ENCODE measurements around the gene MTNR1B.

GRCh38 chr11:93013646-93014045, 44.2 kb downstream of the MTNR1B start:
- TF ChIP-seq CTCF (IDR thresholded peaks at IDR 0.05) = no peak
- TF ChIP-seq POLR2A (IDR thresholded peaks at IDR 0.05) = no peak
